NCI-H1694 (cell line): ENCODE results near the gene SRI.
"Not testable (repeated sequence)": the region's sequence is repeated elsewhere in the genome, so short reads cannot be mapped to it uniquely, and the experiment has no call there.

Experiments used
- DNase-seq: peaks from one replicate; lab custom pipeline; 2025; lab: John Stamatoyannopoulos, UW

SRI gene

DNA sequence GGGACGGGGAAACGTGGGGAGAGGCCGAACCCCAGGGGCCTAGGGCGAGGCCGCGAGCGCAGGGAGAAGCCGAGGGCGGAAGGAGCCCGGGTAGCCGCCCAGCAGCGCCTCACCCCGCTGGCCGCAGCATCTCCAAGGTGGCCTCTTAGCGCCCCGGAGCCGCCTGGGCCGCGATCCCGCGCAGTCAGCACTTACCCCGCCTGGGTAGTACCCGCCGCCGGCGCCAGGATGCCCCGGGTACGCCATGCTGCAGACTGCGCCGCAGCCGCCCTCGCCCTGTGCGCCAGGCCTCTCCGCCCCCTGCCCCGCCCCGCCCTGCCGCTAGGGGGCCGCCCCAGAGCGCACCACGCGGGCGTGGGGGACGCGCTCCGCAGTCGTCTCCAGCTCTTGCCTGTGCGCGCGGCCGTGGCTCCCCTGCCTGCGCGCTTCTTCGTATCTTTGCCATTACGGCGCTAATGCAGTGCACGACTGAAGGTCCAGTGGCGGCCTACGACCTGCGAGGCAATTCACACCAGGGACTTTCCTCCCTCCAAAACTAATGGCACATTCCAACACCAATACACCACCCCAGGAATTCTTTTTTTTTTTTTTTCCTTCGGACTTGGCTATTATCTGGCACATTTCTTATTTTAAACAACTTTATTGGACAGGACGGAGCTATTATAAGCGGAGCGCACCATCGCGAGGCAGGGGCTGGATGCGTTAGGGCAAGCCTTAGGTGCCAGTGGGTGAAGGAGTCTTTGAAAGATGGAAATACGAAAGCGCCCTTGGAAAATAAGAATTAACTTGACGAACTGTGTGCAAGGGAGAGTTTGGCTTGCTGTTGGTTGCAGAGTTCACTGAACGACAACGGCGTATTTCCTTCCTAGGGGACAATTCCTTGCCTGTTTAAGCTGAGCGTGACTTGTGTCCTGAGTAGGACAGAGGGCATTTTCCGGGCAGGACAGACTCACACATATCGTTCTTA is at the start of gene SRI:
SRI (minus strand) TSS at position 258 of the 967 bp plus-strand sequence; CDS start at position 246, 12 bp downstream.
- peak; percentile 64 for DNase-seq

DNA sequence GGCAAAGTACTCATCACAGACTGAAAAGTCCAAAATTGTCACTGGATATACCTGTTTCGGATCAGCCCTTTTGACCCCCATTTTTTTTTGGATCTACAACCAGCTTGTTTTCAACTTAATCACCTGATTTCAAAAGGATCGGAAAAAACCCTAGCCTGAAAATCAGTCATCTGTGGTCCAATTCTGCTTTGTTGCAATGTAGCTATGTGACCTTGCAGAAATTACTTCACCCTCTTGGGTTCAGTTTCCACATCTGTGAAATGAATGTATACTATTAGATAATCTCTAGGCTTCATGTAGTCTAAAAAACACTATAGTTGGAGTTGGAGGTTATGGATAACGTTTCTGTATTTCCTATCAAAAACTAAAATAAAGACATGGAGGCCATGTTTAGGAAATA is 49.7 kb upstream of the SRI start:
- DNase-seq = no peak

GRCh38 chr7:88268858-88269257 is 49.0 kb upstream of the SRI start:
- DNase-seq = no peak

DNA sequence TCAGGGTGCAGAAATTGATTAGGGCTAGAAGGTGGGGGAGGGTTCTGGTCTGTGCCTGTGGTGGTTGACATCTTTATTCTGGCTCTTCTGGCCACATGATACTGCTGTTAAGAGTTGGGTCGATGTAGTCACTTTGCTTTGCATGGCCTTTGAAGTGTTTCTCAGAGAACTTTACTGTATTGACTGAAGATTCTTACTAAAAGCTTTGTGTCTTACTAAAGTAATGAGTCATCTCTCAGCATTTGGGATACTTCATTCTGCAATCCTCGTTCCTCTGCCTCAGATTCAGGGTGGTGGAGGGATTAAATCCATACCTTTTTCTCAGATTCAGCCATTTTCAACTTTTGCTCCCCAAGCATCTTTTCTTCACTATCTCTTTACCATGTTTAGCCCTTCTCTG is 48.2 kb upstream of the SRI start:
- no peak for DNase-seq

GRCh38 chr7:88267421-88267820 is 47.6 kb upstream of the SRI start:
- no peak for DNase-seq

GRCh38 chr7:88264987-88265386 is 45.1 kb upstream of the SRI start:
- DNase-seq = not testable (repeated sequence)

GRCh38 chr7:88262562-88262961 is 42.7 kb upstream of the SRI start:
- no peak for DNase-seq

DNA sequence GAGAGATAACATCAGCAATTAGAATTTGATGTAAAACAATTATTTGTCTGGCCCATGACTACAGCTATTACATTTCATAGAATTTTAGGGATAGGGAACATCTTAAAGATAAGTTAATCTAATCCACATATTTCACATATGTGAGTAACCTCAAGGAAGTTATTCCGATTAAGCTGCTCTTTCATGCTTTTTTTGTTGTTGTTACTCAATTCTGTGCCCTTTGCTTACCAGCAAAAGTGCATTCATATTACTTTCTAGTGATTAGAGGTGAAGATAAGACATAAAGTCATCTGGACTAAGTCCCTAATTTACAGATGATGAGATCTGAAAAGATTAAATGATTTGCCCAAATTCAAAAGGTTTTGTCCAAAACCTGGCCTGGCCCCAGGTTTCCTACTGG is 40.9 kb upstream of the SRI start:
- no peak for DNase-seq

- DNase-seq = no peak
Observed at GRCh38 chr7:88259656-88260380, 40.0 kb upstream of the SRI start.

DNA sequence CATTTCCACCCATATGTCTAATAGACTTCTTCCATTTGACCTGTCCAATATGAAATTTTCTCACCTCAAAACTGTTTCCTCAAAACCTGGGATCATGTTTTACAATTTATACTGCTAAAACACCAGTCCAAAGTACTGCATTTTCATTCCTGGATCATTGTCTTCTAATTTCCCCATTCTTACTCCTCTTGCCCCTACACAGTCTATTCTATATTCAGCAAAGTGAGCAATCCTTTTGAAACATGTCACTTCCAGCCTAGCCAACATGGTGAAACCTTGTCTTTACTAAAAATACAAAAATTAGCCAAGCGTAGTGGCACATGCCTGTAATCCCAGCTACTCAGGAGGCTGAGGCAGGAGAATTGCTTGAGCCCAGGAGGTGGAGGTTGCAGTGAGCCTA is 38.5 kb upstream of the SRI start:
- DNase-seq = not testable (repeated sequence)

GRCh38 chr7:88256906-88257305 is 37.1 kb upstream of the SRI start:
- no peak for DNase-seq

GRCh38 chr7:88254721-88255424 is 35.0 kb upstream of the SRI start:
- DNase-seq = no peak

DNA sequence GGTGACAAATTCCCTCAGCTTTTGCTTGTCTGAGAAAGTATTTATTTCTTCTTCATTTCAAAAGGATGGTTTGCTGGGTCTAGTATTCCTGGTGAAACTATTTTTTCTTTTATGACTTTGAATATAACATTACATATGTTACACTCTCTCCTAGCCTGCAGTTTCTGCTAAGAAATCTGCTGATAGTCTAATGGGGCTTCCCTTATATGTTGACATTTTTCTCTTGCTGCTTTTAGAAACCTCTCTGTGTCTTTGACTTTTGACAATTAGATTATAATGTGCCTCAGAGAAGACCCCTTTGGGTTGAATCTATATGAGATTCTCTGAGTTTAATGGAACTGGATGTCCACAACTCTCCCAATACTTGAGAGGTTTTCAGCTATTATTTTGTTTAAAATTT is 33.8 kb upstream of the SRI start:
- no peak for DNase-seq

- DNase-seq = no peak
Observed at GRCh38 chr7:88244258-88244657, 24.4 kb upstream of the SRI start.

GRCh38 chr7:88243345-88243909 is 23.6 kb upstream of the SRI start:
- peak; percentile 27 for DNase-seq

- DNase-seq = no peak
Observed at GRCh38 chr7:88239852-88240251, 20.0 kb upstream of the SRI start.

DNA sequence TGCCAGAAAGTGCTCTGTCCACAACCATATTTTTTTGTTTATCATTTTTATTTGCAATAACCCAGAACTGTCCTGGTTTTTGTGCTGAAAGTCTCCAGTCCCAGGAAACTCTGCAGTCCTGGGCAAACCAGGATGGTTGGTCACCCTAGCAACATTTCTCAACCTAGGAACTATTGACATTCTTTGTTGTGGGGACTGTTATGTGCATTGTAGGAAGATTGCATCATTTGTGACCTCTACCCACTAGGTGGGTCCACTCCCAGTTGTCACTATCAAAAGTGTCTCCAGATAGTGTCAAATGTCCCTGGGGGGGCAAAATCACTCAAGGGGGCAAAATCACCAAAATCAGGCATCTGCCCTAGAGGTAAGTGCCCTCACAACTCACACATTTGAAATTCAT is 14.0 kb upstream of the SRI start:
- no peak for DNase-seq

DNA sequence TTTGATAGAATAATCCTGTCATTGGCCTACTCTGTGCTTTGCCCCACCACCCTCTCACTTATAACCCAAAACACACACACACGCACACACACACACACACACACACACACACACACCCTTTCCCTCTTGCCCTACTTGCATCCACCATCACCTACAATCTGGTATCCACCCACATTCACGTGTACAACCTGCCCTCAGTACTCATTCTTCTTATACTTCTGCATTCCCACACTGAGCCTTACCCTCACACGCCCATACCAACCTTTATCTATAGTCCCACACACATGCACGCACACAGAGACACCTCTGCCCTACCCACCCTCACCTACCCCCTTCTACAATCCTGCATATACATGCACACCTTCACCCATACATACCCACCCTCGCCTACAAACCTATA is 10.8 kb upstream of the SRI start:
- DNase-seq = no peak

- DNase-seq = no peak
Observed at GRCh38 chr7:88229302-88229995, 9.6 kb upstream of the SRI start.

DNA sequence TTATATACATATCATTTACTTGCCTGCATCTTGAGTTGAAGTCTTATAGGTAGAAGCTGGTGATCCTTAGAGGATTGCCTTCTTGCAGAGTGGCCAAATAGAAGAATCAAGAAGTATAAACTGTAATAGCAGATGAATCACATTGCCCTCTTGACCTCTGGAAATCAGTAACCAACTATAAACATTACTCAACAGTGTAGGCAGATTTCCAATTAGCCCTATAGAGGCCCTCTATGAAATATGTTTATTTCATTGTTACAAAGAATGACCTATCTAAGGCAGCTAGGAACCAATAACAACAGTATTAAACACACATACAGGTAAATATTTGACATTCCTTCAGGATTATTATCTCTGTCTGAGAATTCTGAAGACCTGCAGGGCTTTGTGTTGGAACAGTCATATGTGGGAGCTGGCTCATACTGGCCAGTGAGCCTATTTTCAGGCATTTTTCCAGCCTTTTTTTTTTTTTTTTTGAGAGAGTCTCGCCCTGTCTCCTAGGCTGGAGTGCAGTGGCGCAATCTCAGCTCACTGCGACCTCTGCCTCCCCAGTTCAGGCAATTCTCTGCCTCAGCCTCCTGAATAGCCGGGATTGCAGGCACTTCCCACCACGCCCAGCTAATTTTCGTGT is 7.2 kb upstream of the SRI start:
- no peak for DNase-seq

DNA sequence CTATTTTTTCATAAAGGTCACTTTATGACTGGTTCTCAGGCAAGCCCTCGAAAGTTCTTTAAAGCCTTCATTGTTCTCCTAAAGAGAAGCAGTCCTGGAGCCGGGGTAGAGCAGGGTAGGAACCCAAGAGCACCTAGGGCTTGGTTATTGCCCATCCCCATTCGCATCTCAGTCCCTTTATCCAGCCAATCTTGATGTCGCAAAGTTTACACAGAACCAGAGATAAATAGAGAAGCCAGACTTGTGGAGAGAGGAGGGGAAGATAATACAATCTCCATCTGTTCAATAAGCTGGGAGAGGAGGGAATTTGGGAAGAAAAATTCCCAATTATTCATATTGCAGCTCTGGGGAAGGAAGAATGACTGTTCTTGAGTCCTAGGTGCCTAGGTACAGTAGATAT is 6.4 kb upstream of the SRI start:
- no peak for DNase-seq
